Measurements from ENCODE around the gene STRN3.

STRN3 gene

DNA sequence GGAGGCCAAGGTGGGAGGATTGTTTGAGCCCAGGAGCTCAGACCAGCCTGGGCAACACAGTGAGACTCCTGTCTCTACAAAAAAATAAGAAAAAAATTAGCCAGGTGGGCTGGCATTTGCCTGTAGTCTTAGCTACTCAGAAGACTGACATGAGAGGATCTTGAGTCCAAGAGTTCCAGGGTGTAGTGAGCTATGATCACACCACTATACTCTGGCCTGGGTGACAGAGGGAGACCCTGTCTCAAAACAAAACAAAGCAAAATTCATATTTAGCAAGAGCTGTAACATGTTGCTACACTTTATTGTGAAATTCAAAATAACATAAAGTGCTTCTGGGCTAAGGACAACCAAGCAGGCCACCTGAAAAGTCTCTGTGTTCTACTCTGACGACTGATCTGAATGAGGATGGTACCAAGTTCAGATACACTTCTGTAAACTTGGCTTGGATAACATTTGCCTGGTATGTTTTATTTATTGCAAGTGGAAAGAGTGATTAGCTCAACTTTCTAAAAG lies 11.6 kb upstream of the STRN3 start:
- TF ChIP-seq, protein P1, sequence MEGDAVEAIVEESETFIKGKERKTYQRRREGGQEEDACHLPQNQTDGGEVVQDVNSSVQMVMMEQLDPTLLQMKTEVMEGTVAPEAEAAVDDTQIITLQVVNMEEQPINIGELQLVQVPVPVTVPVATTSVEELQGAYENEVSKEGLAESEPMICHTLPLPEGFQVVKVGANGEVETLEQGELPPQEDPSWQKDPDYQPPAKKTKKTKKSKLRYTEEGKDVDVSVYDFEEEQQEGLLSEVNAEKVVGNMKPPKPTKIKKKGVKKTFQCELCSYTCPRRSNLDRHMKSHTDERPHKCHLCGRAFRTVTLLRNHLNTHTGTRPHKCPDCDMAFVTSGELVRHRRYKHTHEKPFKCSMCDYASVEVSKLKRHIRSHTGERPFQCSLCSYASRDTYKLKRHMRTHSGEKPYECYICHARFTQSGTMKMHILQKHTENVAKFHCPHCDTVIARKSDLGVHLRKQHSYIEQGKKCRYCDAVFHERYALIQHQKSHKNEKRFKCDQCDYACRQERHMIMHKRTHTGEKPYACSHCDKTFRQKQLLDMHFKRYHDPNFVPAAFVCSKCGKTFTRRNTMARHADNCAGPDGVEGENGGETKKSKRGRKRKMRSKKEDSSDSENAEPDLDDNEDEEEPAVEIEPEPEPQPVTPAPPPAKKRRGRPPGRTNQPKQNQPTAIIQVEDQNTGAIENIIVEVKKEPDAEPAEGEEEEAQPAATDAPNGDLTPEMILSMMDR (IDR thresholded peaks at IDR 0.05; ENCODE audit: borderline replicate concordance, control extremely low read depth, extremely low read depth, insufficient read depth, missing control alignments), result no peak
- DNase-seq (ENCODE audit: low spot score), result no peak
- in situ Hi-C loops (cut with MboI; ENCODE audit: low sequenced_read_pairs, unreplicated experiment), result no loop called here

- in situ Hi-C loops (cut with MboI; ENCODE audit: low sequenced_read_pairs, unreplicated experiment), result no loop called here
- TF ChIP-seq, protein P1 (IDR thresholded peaks at IDR 0.05; ENCODE audit: borderline replicate concordance, control extremely low read depth, extremely low read depth, insufficient read depth, missing control alignments), result no peak
- no peak for DNase-seq (ENCODE audit: low spot score)
Observed at GRCh38 chr14:31036552-31036951, 10.4 kb upstream of the STRN3 start.

GRCh38 chr14:31030469-31030868 lies 4.3 kb upstream of the STRN3 start:
- in situ Hi-C loops (cut with MboI; ENCODE audit: low sequenced_read_pairs, unreplicated experiment), result no loop called here
- no peak for DNase-seq (ENCODE audit: low spot score)
- TF ChIP-seq, protein P1 (IDR thresholded peaks at IDR 0.05; ENCODE audit: borderline replicate concordance, control extremely low read depth, extremely low read depth, insufficient read depth, missing control alignments), result no peak

DNA sequence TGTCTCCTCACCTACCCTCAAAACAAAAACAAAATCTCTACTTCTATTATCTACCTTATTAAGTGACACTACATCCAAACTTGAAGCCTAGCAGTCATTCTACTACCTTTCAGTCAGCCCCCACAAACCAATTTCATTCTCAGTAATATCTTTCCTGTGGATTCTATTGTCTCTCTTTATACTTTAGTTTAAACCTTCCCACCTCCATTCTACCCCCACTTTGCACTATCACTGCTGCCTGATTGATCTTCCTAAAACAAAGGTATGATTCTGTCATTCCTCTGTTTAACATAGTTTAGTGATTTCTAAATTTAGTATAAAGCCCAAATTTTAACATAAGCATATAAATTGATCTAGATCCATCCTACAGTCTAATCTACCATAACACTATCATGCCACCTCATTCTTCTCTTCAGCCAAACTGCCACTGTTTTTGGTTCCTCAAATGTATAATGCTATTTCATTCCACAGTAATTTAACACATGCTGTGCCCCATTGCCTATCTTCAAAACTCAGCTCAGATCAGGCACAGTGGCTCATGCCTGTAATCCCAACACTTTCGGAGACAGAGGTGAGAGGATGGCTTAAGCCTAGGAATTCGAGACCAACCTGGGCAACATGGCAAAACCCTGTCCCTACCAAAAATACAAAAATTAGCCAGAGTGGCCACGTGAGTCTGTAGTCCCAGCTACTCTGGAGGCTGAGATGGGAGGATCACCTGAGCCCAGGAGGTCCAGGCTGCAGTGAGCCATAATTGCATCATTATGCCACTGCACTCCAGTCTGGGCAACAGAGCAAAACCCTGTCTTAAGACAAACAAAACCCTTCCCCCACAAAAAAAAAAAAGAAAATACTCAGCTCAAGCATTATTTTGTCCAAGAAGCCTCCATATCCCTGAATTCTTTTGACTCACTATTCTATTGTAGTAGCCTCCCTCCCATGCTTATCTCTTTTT lies 3.1 kb upstream of the STRN3 start:
- TF ChIP-seq, protein P1 (IDR thresholded peaks at IDR 0.05; ENCODE audit: borderline replicate concordance, control extremely low read depth, extremely low read depth, insufficient read depth, missing control alignments), result no peak
- in situ Hi-C loops (cut with MboI; ENCODE audit: low sequenced_read_pairs, unreplicated experiment), result no loop called here
- no peak for DNase-seq (ENCODE audit: low spot score)

GRCh38 chr14:31027847-31028246 lies 1.7 kb upstream of the STRN3 start:
- in situ Hi-C loops (cut with MboI; ENCODE audit: low sequenced_read_pairs, unreplicated experiment), result no loop called here
- DNase-seq (ENCODE audit: low spot score), result no peak
- TF ChIP-seq, protein P1 (IDR thresholded peaks at IDR 0.05; ENCODE audit: borderline replicate concordance, control extremely low read depth, extremely low read depth, insufficient read depth, missing control alignments), result no peak

DNA sequence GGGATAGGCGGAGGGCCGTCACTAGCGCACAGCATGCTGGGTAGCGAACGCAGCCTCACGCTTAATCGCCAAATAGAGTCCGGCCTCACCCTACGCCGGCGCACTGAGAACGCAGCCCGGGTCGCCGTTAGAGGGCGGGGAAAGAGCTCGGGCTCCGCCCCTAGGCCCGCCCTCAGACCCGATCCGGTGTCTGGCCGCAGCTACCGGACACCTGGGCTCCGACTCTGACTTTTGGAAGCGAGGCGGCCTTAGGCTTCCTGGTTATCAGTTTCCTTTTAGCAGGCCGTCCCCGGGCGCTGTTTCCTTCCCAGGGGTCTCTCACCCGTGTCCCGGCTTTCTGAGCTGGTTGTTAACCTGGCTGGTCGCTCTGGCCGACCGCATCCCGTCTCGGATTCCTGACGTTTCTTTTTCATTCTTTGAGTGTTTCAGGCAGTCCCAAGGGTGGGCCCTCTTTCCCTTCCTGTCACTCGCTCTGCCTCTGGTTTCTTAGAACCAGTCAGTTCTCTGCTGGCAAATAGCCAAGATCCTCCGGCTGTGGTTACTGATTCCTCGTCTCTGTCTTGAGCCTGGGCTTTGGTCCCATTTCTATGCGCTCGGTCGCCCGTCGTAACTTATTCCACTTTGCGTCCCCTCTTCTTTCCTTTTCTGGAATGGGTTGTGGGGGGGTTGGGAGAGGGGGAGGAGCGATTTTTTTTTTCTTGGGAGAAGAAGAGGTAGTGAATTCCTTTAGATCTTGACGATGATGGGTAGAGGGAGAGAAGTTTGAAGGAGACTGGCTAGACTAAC lies 464 bp upstream of the STRN3 start:
- in situ Hi-C loops (cut with MboI; ENCODE audit: low sequenced_read_pairs, unreplicated experiment), result no loop called here
- TF ChIP-seq, protein P1 (IDR thresholded peaks at IDR 0.05; ENCODE audit: borderline replicate concordance, control extremely low read depth, extremely low read depth, insufficient read depth, missing control alignments), result no peak
- peak; percentile 94 for DNase-seq (ENCODE audit: low spot score)
